Spleen (tissue), 11 donors: ENCODE results near the gene CCN2. TPM values are rescaled to one million over a fixed set of nuclear protein-coding genes. Genes with fewer than 3 reads are reported as not detected.
A peak's percentile ranks its signal among the peaks of the same experiment; 100 is the strongest.
"Not testable (repeated sequence)": the region's sequence is repeated elsewhere in the genome, so short reads cannot be mapped to it uniquely, and the experiment has no call there.

Experiments used
- DNase-seq: peaks from one replicate; pipeline ENCODE4 v3.0.0-alpha.2; 2020
- H3K27ac ChIP-seq, 8 donors: fragments of 200-600 bp; sonication (generic) in 7 of 8; 1 replicate in 4 of 8; 2 replicates in 4 of 8; pipeline versions ENCODE4 v1.5.0 to v1.8.0; 2016 to 2021; ENCODE audit warnings: inconsistent platforms in 4 of 8, mild to moderate bottlenecking in 4 of 8, moderate library complexity in 1 of 8
- H3K27me3 ChIP-seq, 7 donors: fragments of 200-600 bp; sonication (generic) in 6 of 7; replicated peaks in 1 of 7; 1 replicate in 4 of 7; 2 replicates in 3 of 7; pipeline versions ENCODE4 v1.5.0 to v1.8.0; 2016 to 2021; ENCODE audit warnings: inconsistent platforms in 3 of 7, mild to moderate bottlenecking in 1 of 7
- H3K36me3 ChIP-seq, 6 donors: fragments of 200-600 bp; sonication (generic) in 5 of 6; 1 replicate in 4 of 6; 2 replicates in 2 of 6; pipeline versions ENCODE4 v1.5.0 to v1.8.0; 2016 to 2021; ENCODE audit warnings: inconsistent platforms in 2 of 6
- H3K4me1 ChIP-seq, 6 donors: fragments of 200-600 bp; sonication (generic) in 5 of 6; 1 replicate in 3 of 6; 2 replicates in 3 of 6; pipeline versions ENCODE4 v1.5.0 to v1.8.0; 2016 to 2021; ENCODE audit warnings: inconsistent platforms in 3 of 6
- H3K4me3 ChIP-seq, 8 donors: fragments of 200-600 bp; sonication (generic) in 7 of 8; 1 replicate in 4 of 8; 2 replicates in 4 of 8; pipeline versions ENCODE4 v1.5.0 to v1.8.0; 2016 to 2021; ENCODE audit warnings: inconsistent platforms in 4 of 8, mild to moderate bottlenecking in 4 of 8, moderate library complexity in 2 of 8
- H3K9me3 ChIP-seq, 8 donors: fragments of 200-600 bp; sonication (generic) in 7 of 8; 1 replicate in 4 of 8; 2 replicates in 4 of 8; pipeline versions ENCODE4 v1.5.0 to v1.8.0; 2016 to 2021; ENCODE audit warnings: inconsistent platforms in 4 of 8
- POLR2A ChIP-seq, 3 donors: fragments of 450-650 bp; IDR thresholded peaks; one replicate each; pipeline ENCODE4 v1.5.1; 2017; ENCODE audit warnings: antibody characterized with exemption in 3 of 3, mild to moderate bottlenecking in 1 of 3
- WGBS, 5 donors: extraction: QIAGEN DNeasy Blood & Tissue Kit in 3 of 5; methylation state at CpG; one replicate each; pipeline versions ENCODE4 v1.1.5 to v1.1.7; 2013 to 2018; 5-methylcytosine and 5-hydroxymethylcytosine counted together
- intact Hi-C: fragments of 100-400 bp; cut with DNase I; formaldehyde crosslinking; loops from one replicate; pipeline ENCODE4 v1.15.0; 2023; ENCODE audit warnings: low total_unique reads
- polyA plus RNA-seq, 3 donors: library from polyadenylated mRNA; stranded (reverse); fragments of 200-250 nt; gene quantifications; one replicate each; pipeline ENCODE4 v1.2.1, GENCODE V29; 2013
- total RNA-seq, 7 donors: library from RNA; depleted of rRNA in 3 of 7; stranded (reverse); fragments of >200 nt in 3 of 7; fragmentation: NEBNext Ultra II Directional in 4 of 7; extraction: Animal tissue kit (Norgen Biotek cat#: 25700) in 4 of 7; gene quantifications; one replicate each; pipeline versions ENCODE4 v1.1.0 to v1.2.1, GENCODE V29; 2016 to 2021
- TF ChIP-seq, protein P1 (sequence below), 11 experiments: fragments of 200-600 bp in 7 of 11; fragments of 450-650 bp in 4 of 11; sonication (generic) in 4 of 11; IDR thresholded peaks in 8 of 11; conservative IDR thresholded peaks in 3 of 11; 1 replicate in 7 of 11; 2 replicates in 4 of 11; pipeline versions ENCODE4 v1.4.0 to v1.8.0; 2016 to 2021; ENCODE audit warnings: antibody characterized with exemption in 11 of 11, inconsistent platforms in 4 of 11, mild to moderate bottlenecking in 1 of 11
- donor health status: healthy with polysubstance abuse.
- donor health status: DM: no; HTN: no; CAD: no; lungs with moderate emphysema.
- donor health status: DM: no; HTN: no; CAD: no.
- donor health status: Bipolar disorder and iron deficiency.
- donor health status: healthy.
- donor health status: DM: no; HTN: no; CAD: no.
- donor health status: DM: yes; HTN: yes; CAD: no.

CCN2 gene
- total and polyA plus RNA-seq, 10 donors: 20.6 to 556 (median 271) TPM

DNA sequence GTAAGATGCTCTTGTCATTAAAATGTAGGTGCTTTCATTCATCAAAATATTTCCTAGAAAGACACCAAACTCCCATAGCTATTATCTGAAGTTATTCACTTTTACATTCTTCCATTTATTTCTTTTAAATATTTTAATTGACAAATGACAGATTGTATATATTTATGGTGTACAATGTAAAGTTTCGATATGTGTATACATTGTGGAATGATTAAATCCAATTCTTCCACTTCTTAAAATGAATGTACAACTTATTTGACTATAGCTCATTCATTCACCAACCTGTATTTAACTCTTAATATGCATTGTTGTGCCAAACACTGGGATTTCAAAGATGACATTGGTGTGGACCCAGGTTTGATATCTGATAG lies 41.0 kb downstream of the CCN2 start:
- DNase-seq: no peak
- H3K27ac ChIP-seq: no peak overlapping the region
- H3K9me3 ChIP-seq: no peaks in the 10 kb centered on the region
- H3K27me3 ChIP-seq: peaks cover 0 to 53% (median 1%) of the 10 kb centered on the region in 7 donors
- TF ChIP-seq, protein P1, sequence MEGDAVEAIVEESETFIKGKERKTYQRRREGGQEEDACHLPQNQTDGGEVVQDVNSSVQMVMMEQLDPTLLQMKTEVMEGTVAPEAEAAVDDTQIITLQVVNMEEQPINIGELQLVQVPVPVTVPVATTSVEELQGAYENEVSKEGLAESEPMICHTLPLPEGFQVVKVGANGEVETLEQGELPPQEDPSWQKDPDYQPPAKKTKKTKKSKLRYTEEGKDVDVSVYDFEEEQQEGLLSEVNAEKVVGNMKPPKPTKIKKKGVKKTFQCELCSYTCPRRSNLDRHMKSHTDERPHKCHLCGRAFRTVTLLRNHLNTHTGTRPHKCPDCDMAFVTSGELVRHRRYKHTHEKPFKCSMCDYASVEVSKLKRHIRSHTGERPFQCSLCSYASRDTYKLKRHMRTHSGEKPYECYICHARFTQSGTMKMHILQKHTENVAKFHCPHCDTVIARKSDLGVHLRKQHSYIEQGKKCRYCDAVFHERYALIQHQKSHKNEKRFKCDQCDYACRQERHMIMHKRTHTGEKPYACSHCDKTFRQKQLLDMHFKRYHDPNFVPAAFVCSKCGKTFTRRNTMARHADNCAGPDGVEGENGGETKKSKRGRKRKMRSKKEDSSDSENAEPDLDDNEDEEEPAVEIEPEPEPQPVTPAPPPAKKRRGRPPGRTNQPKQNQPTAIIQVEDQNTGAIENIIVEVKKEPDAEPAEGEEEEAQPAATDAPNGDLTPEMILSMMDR (IDR thresholded peaks at IDR 0.05 in 8 of 11, conservative IDR thresholded peaks at IDR 0.05 in 3 of 11): peak in 5 of 11 experiments; percentile 3 to 42 (median 24)
- no peak for TF ChIP-seq POLR2A (IDR thresholded peaks at IDR 0.05)
- H3K36me3 ChIP-seq: no peaks in the 10 kb centered on the region
- H3K4me1 ChIP-seq: peaks cover 0 to 11% (median 0%) of the 10 kb centered on the region in 6 donors
- H3K4me3 ChIP-seq: no peak overlapping the region
- WGBS, 5 donors: 85 to 98% (median 90%) methylated on average over 1 of the region's 1 CpG
- intact Hi-C loops: loop anchor here (10.0 kb wide), 1 partner anchor 215 kb away; no protein-coding TSS in a partner anchor

DNA sequence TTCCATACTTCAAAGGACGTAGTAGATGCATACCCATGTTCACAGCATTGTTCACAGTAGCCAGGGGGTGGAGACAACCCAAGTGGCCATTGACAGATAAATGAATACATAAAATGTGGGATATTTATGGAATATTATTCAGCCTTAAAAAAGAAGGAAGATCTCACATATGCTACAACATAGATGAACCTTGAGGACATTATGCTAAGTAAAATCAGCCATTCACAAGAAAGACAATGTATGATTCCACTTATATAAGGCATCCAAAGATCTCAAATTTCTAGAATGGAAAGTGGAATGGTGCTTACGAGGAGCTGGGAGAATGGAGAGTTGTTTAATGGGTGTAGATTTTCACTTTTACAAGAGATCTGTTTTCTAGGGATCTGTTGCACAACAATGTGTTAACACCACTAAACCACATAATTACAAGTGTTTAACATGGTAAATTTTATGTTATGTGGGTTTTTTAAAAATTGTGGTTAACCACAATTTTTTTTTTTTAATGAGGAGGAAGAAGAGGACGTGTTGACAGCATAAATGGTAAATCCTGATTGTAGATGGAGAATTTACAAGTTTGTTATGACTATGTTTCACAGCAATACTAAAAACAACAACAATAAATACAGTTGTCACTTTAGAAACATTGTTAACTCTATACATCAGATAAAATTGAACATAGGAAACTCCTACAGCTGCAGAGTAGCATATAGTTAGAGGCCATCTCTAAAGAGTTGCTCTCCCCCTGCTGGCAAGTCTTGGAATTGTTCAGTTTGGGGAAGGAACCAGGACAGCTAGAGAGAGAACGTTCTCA lies 41.6 kb downstream of the CCN2 start:
- Histone ChIP-seq H3K27me3 (peaks cover 0 to 47% (median 0%) of the 10 kb centered on the region in 7 donors), H3K4me1 (peaks cover 0 to 9% (median 0%) of the 10 kb centered on the region in 6 donors), H3K36me3 (no peaks in the 10 kb centered on the region), H3K9me3 (no peaks in the 10 kb centered on the region), H3K27ac (no peak overlapping the region), H3K4me3 (no peak overlapping the region)
- TF ChIP-seq, protein P1 (IDR thresholded peaks at IDR 0.05 in 8 of 11, conservative IDR thresholded peaks at IDR 0.05 in 3 of 11): peak; percentile 52 to 89 (median 80)
- TF ChIP-seq POLR2A (IDR thresholded peaks at IDR 0.05): no peak
- intact Hi-C loops: loop anchor here (10.0 kb wide), 1 partner anchor 215 kb away; no protein-coding TSS in a partner anchor
- DNase-seq: no peak
- WGBS, 5 donors: 37 to 48% (median 47%) methylated on average over 4 of the region's 4 CpGs

DNA sequence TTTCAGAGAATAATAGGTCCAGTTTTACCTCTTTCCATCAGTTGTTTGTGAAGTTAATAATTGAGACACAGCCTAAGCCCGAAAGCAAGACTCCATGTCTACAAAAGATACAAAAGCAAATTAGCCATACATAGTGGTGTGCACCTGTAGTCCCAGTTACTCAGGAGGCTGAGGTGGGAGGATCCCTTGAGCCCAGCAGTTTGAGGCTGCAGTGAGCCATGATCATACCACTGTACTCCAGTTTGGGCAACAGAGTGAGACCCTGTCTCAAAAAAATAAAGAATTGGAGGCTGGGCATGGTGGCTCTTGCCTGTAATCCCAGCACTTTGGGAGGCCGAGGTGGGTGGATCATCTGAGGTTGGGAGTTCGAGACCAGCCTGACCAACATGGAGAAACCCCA lies 42.4 kb downstream of the CCN2 start:
- DNase-seq, H3K4me3 ChIP-seq, H3K36me3 ChIP-seq, intact Hi-C loops, H3K9me3 ChIP-seq, H3K4me1 ChIP-seq, H3K27ac ChIP-seq: not testable (repeated sequence)
- peaks cover 0 to 39% (median 0%) of the 10 kb centered on the region in 7 donors for H3K27me3 ChIP-seq
- WGBS, 5 donors: 69 to 93% (median 88%) methylated on average over 3 of the region's 3 CpGs

DNA sequence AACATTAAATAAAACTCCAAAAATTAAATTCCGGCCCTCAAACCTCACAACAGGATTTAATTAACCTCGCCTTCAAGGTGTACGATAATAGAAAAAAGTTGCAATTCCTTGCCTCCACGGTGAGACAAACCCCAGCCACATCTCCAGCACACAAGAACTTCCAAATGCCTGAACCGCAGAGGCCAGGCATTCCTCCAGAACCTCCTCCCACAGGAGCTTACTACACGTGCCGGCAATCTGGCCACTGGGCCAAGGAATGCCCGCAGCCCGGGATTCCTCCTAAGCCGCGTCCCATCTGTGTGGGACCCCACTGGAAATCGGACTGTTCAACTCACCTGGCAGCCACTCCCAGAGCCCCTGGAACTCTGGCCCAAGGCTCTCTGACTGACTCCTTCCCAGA lies 47.4 kb downstream of the CCN2 start:
- H3K27me3 ChIP-seq, H3K27ac ChIP-seq, intact Hi-C loops, H3K36me3 ChIP-seq, H3K4me1 ChIP-seq, DNase-seq, H3K9me3 ChIP-seq, H3K4me3 ChIP-seq: not testable (repeated sequence)
- WGBS, 5 donors: 91 to 94% (median 91%) methylated on average over 7 to 12 of the region's 12 CpGs

DNA sequence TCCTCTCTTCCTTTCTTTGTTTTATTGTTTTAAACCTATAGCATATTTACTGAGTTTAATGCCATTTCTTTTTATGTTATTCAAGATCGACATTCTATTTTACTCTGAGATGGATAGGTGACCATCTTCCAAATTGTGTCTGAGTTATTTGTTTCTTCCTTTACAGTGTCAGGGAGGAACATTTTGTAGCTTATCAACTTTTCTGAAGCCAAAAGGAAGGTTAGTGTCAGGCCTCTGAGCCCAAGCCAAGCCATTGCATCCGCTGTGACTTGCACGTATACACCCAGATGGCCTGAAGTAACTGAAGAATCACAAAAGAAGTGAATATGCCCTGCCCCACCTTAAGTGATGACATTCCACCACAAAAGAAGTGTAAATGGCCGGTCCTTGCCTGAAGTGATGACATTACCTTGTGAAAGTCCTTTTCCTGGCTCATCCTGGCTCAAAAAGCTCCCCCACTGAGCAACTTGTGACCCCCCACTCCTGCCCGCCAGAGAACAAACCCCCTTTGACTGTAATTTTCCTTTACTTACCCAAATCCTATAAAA lies 49.8 kb downstream of the CCN2 start:
- H3K9me3 ChIP-seq: peaks cover 0 to 21% (median 13%) of the 10 kb centered on the region in 8 donors
- DNase-seq, H3K4me1 ChIP-seq, H3K27me3 ChIP-seq, H3K36me3 ChIP-seq, H3K27ac ChIP-seq, intact Hi-C loops, H3K4me3 ChIP-seq: not testable (repeated sequence)
- WGBS, 5 donors: 84 to 98% (median 87%) methylated on average over 5 of the region's 5 CpGs
